ENCODE data around the gene COX6B2.

Gene COX6B2

GRCh38 chr19:55362174-55362989 lies 7.9 kb upstream of the COX6B2 start:
- no peak for DNase-seq (ENCODE audit: low read depth)

- DNase-seq (ENCODE audit: low read depth), result no peak
These were observed 6.4 kb upstream of the COX6B2 start for GRCh38 chr19:55360902-55361301.

GRCh38 chr19:55358943-55359908 lies 4.7 kb upstream of the COX6B2 start:
- DNase-seq (ENCODE audit: low read depth), result no peak

- no peak for DNase-seq (ENCODE audit: low read depth)
These were observed 4.0 kb upstream of the COX6B2 start for GRCh38 chr19:55358493-55358892.

- DNase-seq (ENCODE audit: low read depth), result no peak
These were observed 798 bp upstream of the COX6B2 start for GRCh38 chr19:55355213-55355821.

- DNase-seq (ENCODE audit: low read depth), result peak; percentile 34
These were observed 469 bp downstream of the COX6B2 start for GRCh38 chr19:55353803-55354697.

GRCh38 chr19:55353356-55353802 lies 1.1 kb downstream of the COX6B2 start:
- DNase-seq (ENCODE audit: low read depth), result no peak

- no peak for DNase-seq (ENCODE audit: low read depth)
These were observed 1.9 kb downstream of the COX6B2 start for GRCh38 chr19:55352549-55353145.

GRCh38 chr19:55352040-55352439 lies 2.5 kb downstream of the COX6B2 start:
- DNase-seq (ENCODE audit: low read depth), result no peak

- no peak for DNase-seq (ENCODE audit: low read depth)
These were observed 3.8 kb downstream of the COX6B2 start for GRCh38 chr19:55350620-55351315.

GRCh38 chr19:55348317-55349034 lies 6.0 kb downstream of the COX6B2 start:
- DNase-seq (ENCODE audit: low read depth), result no peak

- DNase-seq (ENCODE audit: low read depth), result no peak
These were observed 7.0 kb downstream of the COX6B2 start for GRCh38 chr19:55347442-55348009.

GRCh38 chr19:55346725-55347441 lies 7.6 kb downstream of the COX6B2 start:
- no peak for DNase-seq (ENCODE audit: low read depth)

- no peak for DNase-seq (ENCODE audit: low read depth)
These were observed 8.4 kb downstream of the COX6B2 start for GRCh38 chr19:55345818-55346724.

GRCh38 chr19:55345101-55345817 lies 9.3 kb downstream of the COX6B2 start:
- no peak for DNase-seq (ENCODE audit: low read depth)

GRCh38 chr19:55344444-55344843 lies 10.1 kb downstream of the COX6B2 start:
- no peak for DNase-seq (ENCODE audit: low read depth)
